PFSK-1 (cell line): ENCODE measurements around the gene CDK11A.

Experiments used
- FOXP2 ChIP-seq: optimal IDR thresholded peaks from 2 replicates; pipeline ENCODE3; 2011; ENCODE audit warnings: borderline replicate concordance, control low read depth, inconsistent platforms; ENCODE audit not compliant: insufficient read depth; ENCODE audit errors: extremely low read length, extremely low read depth
- POLR2AphosphoS5 ChIP-seq: IDR thresholded peaks from 2 replicates; pipeline ENCODE4 v1.6.1; 2012; ENCODE audit warnings: low read depth, mild to moderate bottlenecking, control low read depth, low read length, moderate library complexity
- SIN3A ChIP-seq: IDR thresholded peaks from 2 replicates; pipeline ENCODE4 v1.6.1; 2012; ENCODE audit warnings: mild to moderate bottlenecking, low read length, moderate library complexity, borderline replicate concordance; ENCODE audit not compliant: insufficient read depth
- TAF1 ChIP-seq: IDR thresholded peaks from 2 replicates; pipeline ENCODE4 v1.6.1; 2012; ENCODE audit warnings: low read length, control low read depth, borderline replicate concordance; ENCODE audit not compliant: insufficient read depth
- TF ChIP-seq, protein P1 (sequence below), 2 experiments: IDR thresholded peaks; 2 replicates each; pipeline versions ENCODE4 v1.6.1 to v1.8.0; 2011 to 2012; ENCODE audit warnings: low read depth in 2 of 2, low read length in 2 of 2, control low read depth in 1 of 2, inconsistent platforms in 1 of 2, mild to moderate bottlenecking in 1 of 2, moderate library complexity in 1 of 2; ENCODE audit not compliant: insufficient read depth in 1 of 2

CDK11A gene

DNA sequence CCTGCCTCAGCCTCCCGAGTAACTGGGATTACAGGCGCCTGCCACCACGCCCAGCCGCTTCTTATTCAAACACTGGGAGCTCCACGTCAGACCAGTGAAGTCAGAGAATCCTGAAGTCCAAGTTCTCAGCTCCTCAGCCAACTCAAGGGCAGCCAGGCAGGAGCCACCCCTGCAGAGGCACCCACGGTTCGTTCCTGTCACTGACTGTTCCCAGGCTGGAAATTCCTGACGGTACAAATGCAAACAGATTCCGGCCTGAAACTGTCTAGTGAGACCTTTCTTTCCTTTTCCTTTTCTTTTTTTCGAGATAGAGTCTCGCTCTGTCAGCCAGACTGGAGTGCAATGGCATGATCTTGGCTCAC is 43.3 kb downstream of the CDK11A start:
- TF ChIP-seq FOXP2 (no peak), TAF1 (no peak), SIN3A (no peak), POLR2AphosphoS5 (no peak)
- TF ChIP-seq, protein P1, sequence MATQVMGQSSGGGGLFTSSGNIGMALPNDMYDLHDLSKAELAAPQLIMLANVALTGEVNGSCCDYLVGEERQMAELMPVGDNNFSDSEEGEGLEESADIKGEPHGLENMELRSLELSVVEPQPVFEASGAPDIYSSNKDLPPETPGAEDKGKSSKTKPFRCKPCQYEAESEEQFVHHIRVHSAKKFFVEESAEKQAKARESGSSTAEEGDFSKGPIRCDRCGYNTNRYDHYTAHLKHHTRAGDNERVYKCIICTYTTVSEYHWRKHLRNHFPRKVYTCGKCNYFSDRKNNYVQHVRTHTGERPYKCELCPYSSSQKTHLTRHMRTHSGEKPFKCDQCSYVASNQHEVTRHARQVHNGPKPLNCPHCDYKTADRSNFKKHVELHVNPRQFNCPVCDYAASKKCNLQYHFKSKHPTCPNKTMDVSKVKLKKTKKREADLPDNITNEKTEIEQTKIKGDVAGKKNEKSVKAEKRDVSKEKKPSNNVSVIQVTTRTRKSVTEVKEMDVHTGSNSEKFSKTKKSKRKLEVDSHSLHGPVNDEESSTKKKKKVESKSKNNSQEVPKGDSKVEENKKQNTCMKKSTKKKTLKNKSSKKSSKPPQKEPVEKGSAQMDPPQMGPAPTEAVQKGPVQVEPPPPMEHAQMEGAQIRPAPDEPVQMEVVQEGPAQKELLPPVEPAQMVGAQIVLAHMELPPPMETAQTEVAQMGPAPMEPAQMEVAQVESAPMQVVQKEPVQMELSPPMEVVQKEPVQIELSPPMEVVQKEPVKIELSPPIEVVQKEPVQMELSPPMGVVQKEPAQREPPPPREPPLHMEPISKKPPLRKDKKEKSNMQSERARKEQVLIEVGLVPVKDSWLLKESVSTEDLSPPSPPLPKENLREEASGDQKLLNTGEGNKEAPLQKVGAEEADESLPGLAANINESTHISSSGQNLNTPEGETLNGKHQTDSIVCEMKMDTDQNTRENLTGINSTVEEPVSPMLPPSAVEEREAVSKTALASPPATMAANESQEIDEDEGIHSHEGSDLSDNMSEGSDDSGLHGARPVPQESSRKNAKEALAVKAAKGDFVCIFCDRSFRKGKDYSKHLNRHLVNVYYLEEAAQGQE (IDR thresholded peaks at IDR 0.05; ENCODE audit: insufficient read depth in 1 of 2, low read depth in 2 of 2, low read length in 2 of 2) = no peak

DNA sequence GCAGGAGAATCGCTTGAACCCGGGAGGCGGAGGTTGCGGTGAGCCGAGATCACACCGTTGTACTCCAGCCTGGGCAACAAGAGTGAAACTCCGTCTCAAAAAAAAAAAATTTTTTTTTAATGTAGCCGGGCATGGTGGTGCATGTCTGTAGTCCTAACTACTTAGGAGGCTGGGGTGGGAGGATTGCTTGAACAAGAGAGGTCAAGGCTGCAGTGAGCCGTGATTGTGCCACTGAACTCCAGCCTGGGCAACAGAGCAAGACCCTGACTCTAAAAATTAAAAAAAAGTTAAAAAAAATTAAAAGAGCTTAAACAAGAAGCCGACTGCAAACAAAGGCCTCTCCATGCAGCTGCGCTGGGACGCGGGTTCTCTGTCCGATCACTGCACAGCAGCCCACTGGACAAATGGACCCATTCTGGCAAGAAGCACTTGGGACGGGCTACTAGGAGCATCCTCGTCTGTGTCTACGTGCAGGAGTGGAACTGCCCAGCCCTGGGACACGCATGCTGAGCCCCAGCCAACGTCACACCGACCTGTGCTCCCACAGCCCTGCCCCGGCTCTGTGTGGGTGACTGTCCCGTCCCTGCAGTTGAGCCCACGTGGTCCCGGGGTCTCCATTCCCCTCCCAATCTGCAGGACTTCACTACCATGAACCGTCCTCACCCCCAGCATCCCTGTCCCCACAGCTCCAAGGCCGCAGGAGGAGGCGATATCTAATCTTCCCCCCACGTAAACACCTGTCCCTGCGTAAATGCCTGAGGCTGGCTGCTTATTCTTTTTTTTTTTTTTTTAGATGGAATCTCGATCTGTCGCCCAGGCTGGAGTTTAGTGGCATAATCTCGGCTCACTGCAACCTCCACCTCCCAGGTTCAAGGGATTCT is 43.9 kb downstream of the CDK11A start:
- TF ChIP-seq, protein P1 (IDR thresholded peaks at IDR 0.05; ENCODE audit: insufficient read depth in 1 of 2, low read depth in 2 of 2, low read length in 2 of 2) = no peak
- TF ChIP-seq TAF1 (no peak), POLR2AphosphoS5 (no peak), SIN3A (no peak), FOXP2 (no peak)

DNA sequence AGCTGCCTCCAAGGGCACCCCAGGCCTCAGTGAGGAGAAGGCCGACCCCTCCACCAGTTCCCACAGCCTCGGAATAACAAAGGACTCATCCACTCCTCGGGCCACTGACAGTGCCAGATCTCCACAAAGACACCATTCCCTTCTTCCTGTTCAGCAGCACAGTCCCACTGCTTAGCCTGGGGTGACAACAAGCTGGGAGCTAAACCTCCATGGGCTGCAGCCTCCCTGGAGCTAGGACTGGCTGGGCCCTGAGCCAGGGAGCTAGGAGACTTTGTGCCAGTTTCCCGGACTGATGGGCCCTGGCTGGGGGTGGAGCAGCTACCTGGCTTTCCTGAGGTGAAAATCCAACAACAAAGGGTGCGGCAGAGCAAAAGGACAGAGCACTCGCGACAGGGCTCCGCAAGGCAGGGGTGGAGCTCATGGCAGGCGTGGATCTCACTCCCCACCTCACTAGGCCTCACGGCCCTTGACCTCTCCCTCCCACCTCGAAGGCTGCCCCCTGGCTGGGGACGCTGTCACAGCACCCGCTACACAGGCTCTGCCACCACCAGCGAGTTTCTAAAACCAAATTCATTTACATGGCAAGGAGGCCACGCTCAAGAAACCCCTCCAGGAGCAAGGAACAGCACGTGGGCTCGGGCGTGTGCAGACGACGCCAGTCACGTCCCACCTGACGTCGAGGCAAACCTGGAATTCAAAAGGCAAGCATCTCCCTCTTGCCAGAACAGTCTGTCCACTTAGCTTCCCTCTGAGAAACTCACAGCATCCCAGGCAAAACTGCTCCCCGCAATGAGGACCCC is 45.4 kb downstream of the CDK11A start:
- TF ChIP-seq FOXP2 = no peak
- TF ChIP-seq, protein P1 (IDR thresholded peaks at IDR 0.05; ENCODE audit: insufficient read depth in 1 of 2, low read depth in 2 of 2, low read length in 2 of 2) = no peak

DNA sequence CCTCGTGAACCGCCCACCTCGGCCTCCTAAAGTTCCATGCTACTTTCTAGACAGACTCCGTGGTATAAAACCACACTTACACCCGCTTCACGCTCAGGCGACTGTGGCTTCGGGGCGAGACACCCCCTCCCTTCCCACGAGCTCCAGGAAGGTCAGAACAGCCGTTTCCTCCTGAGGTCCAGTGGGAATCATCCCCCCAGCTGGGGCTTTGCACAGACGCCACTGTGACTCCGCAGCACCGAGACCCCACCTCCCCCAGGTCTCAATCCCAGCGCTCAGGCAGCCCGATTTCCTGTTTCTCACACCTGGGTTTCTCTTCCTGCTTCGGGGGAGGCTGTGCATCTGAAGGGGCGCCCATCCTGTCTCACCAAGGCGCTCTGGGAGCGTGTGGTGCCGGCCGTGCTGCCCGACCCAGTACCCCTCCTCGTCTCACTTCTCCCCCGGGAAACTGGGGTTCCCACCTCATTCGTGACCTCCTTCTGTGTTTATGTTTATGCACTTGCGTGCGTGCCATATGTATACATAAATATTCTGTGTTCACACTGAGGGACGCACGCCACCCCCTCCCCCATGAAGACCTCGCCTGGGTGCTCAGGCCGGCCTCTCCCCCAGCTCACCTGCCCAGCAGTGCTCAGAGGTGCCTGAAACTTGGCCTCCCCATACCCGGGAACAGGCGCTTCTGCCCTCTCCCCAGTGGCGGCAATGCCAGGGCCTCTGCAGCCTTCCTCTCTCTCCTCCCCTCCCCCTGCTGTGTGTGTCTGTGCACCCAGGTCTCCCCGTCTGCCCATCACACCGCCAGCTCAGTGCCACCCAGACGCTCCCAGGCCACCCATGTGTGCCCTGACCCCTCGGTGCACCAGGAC is 46.2 kb downstream of the CDK11A start:
- TF ChIP-seq, protein P1 (IDR thresholded peaks at IDR 0.05; ENCODE audit: insufficient read depth in 1 of 2, low read depth in 2 of 2, low read length in 2 of 2) = no peak
- TF ChIP-seq FOXP2 (no peak), POLR2AphosphoS5 (no peak), SIN3A (no peak), TAF1 (no peak)
